Sigmoid colon (tissue), 3 donors: ENCODE measurements around the gene PMS1.

ENCODE experiments used
- POLR2A ChIP-seq, 2 donors: fragments of 450-650 bp; IDR thresholded peaks; one replicate each; pipeline ENCODE4 v1.6.1; 2016; ENCODE audit warnings: antibody characterized with exemption in 2 of 2, mild to moderate bottlenecking in 2 of 2, moderate library complexity in 2 of 2
- TF ChIP-seq, protein P1 (sequence below), 4 experiments: fragments of 450-650 bp in 3 of 4; fragments of 200-600 bp in 1 of 4; IDR thresholded peaks; one replicate each; pipeline ENCODE4 v1.5.1; 2016 to 2019; ENCODE audit warnings: antibody characterized with exemption in 4 of 4, mild to moderate bottlenecking in 3 of 4, moderate library complexity in 2 of 4

GRCh38 chr2:189866296-189866695, 82.0 kb downstream of the PMS1 start:
- TF ChIP-seq, protein P1, sequence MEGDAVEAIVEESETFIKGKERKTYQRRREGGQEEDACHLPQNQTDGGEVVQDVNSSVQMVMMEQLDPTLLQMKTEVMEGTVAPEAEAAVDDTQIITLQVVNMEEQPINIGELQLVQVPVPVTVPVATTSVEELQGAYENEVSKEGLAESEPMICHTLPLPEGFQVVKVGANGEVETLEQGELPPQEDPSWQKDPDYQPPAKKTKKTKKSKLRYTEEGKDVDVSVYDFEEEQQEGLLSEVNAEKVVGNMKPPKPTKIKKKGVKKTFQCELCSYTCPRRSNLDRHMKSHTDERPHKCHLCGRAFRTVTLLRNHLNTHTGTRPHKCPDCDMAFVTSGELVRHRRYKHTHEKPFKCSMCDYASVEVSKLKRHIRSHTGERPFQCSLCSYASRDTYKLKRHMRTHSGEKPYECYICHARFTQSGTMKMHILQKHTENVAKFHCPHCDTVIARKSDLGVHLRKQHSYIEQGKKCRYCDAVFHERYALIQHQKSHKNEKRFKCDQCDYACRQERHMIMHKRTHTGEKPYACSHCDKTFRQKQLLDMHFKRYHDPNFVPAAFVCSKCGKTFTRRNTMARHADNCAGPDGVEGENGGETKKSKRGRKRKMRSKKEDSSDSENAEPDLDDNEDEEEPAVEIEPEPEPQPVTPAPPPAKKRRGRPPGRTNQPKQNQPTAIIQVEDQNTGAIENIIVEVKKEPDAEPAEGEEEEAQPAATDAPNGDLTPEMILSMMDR (IDR thresholded peaks at IDR 0.05): no peak
- no peak for TF ChIP-seq POLR2A (IDR thresholded peaks at IDR 0.05)
